GM12875 (cell line): ENCODE data around the gene PPP1R26.

Experiments used
- H3K4me3 ChIP-seq: one replicate; pipeline ENCODE4 v1.5.1; 2011; ENCODE audit warnings: low read depth, low read length, control low read depth
- CTCF ChIP-seq: IDR thresholded peaks from 2 replicates; pipeline ENCODE4 v1.5.1; 2011; ENCODE audit warnings: low read depth, mild to moderate bottlenecking, control low read depth, inconsistent platforms, low read length, moderate library complexity, borderline replicate concordance; ENCODE audit not compliant: insufficient read depth

Gene PPP1R26

GRCh38 chr9:135486267-135487065 is 6.9 kb downstream of the PPP1R26 start:
- H3K4me3 ChIP-seq = no peak overlapping the region
- no peak for TF ChIP-seq CTCF

GRCh38 chr9:135487281-135488012 is 7.9 kb downstream of the PPP1R26 start:
- no peak for TF ChIP-seq CTCF

GRCh38 chr9:135488013-135488330 is 8.4 kb downstream of the PPP1R26 start:
- TF ChIP-seq CTCF = no peak
- no peak overlapping the region for H3K4me3 ChIP-seq

More at GRCh38 chr9:135487281-135488012, 7.9 kb downstream of the PPP1R26 start:
- no peak overlapping the region for H3K4me3 ChIP-seq

GRCh38 chr9:135488527-135488926 is 8.9 kb downstream of the PPP1R26 start:
- no peak overlapping the region for H3K4me3 ChIP-seq
- TF ChIP-seq CTCF = no peak

GRCh38 chr9:135489188-135489906 is 9.8 kb downstream of the PPP1R26 start:
- TF ChIP-seq CTCF = no peak
- no peak overlapping the region for H3K4me3 ChIP-seq

GRCh38 chr9:135490166-135490870 is 10.7 kb downstream of the PPP1R26 start:
- TF ChIP-seq CTCF = no peak
- H3K4me3 ChIP-seq = no peak overlapping the region
